Gastroesophageal sphincter (tissue), 4 donors: ENCODE results near the gene SIDT1. TPM values are rescaled to one million over a fixed set of nuclear protein-coding genes. Genes with fewer than 3 reads are reported as not detected.

Experiments
- ATAC-seq: fragments of 150-250 bp; one replicate; pipeline ENCODE4 v1.9.1; 2016; ENCODE audit warnings: mild to moderate bottlenecking, moderate library complexity
- H3K27ac ChIP-seq, 4 donors: fragments of 200-600 bp; sonication (generic) in 3 of 4; 1 replicate in 3 of 4; 2 replicates in 1 of 4; pipeline ENCODE4 v1.5.1; 2016 to 2019
- H3K27me3 ChIP-seq: fragments of 200-600 bp; sonication (generic); one replicate; pipeline ENCODE4 v1.5.1; 2019
- H3K36me3 ChIP-seq, 2 donors: fragments of 200-600 bp; sonication (generic); one replicate each; pipeline ENCODE4 v1.5.1; 2019; ENCODE audit warnings: control low read depth in 1 of 2
- H3K4me1 ChIP-seq, 3 donors: fragments of 200-600 bp; sonication (generic); 1 replicate in 2 of 3; 2 replicates in 1 of 3; pipeline ENCODE4 v1.5.1; 2016 to 2019; ENCODE audit warnings: control low read depth in 2 of 3
- H3K4me3 ChIP-seq, 2 donors: fragments of 200-600 bp; sonication (generic); one replicate each; pipeline ENCODE4 v1.5.1; 2019; ENCODE audit warnings: mild to moderate bottlenecking in 1 of 2, moderate library complexity in 1 of 2
- H3K9me3 ChIP-seq, 3 donors: fragments of 200-600 bp; sonication (generic); one replicate each; pipeline ENCODE4 v1.5.1; 2017 to 2019; ENCODE audit warnings: control low read depth in 2 of 3
- EP300 ChIP-seq: sonication (generic); formaldehyde crosslinking; IDR thresholded peaks from one replicate; pipeline ENCODE4 v1.6.1; 2017; ENCODE audit warnings: antibody characterized with exemption, mild to moderate bottlenecking
- POLR2A ChIP-seq, 2 donors: fragments of 450-650 bp; IDR thresholded peaks; one replicate each; pipeline ENCODE4 v1.6.1; 2017; ENCODE audit warnings: antibody characterized with exemption in 2 of 2, mild to moderate bottlenecking in 2 of 2, moderate library complexity in 1 of 2
- POLR2AphosphoS5 ChIP-seq: sonication (generic); formaldehyde crosslinking; IDR thresholded peaks from one replicate; pipeline ENCODE4 v1.6.1; 2017; ENCODE audit warnings: antibody characterized with exemption
- WGBS, 2 donors: methylation state at CpG; one replicate each; pipeline ENCODE4 v1.1.5; 2018; ENCODE audit warnings: low coverage in 1 of 2; 5-methylcytosine and 5-hydroxymethylcytosine counted together
- total RNA-seq, 4 donors: library from RNA; depleted of rRNA; stranded (reverse); fragments of >200 nt; gene quantifications; one replicate each; pipeline ENCODE4 v1.1.0, GENCODE V29; 2016
- TF ChIP-seq, protein P1 (sequence below), 4 experiments: fragments of 200-600 bp in 2 of 4; fragments of 450-650 bp in 2 of 4; sonication (generic) in 1 of 4; IDR thresholded peaks; one replicate each; pipeline ENCODE4 v1.5.1; 2017 to 2019; ENCODE audit warnings: antibody characterized with exemption in 4 of 4, mild to moderate bottlenecking in 2 of 4, moderate library complexity in 2 of 4

Gene SIDT1
- total RNA-seq, 4 donors from 2014 or later = 0.15 to 0.99 (median 0.86) TPM

DNA sequence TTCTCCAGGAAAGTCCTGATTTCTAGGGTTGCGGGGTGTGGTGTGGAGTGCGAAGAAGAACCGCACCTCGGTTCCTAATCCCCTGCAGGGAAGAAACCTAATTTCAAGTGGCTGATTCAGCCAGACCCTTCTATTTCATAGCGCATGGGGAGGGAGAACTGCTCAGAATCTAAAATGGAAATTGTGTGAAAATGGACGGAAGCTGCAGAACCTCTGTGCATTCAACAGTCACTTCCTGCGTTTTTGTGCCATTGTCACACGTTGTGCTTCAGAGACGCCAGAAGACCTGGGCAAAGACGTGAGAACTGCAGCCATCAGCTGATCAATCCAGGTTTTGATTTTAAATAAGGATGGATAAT lies 1.2 kb downstream of the SIDT1 start:
- Histone ChIP-seq H3K36me3 (no peaks in the 10 kb centered on the region), H3K27me3 (peaks cover 34% of the 10 kb centered on the region), H3K9me3 (no peaks in the 10 kb centered on the region), H3K4me1 (peaks cover 2 to 18% (median 3%) of the 10 kb centered on the region in 3 donors), H3K4me3 (peak overlapping the region; percentile 41 to 60), H3K27ac (no peak overlapping the region)
- no peak for ATAC-seq
- WGBS, 2 donors = 35 to 37% methylated on average over 5 of the region's 10 CpGs
- no peak for TF ChIP-seq EP300
- TF ChIP-seq, protein P1, sequence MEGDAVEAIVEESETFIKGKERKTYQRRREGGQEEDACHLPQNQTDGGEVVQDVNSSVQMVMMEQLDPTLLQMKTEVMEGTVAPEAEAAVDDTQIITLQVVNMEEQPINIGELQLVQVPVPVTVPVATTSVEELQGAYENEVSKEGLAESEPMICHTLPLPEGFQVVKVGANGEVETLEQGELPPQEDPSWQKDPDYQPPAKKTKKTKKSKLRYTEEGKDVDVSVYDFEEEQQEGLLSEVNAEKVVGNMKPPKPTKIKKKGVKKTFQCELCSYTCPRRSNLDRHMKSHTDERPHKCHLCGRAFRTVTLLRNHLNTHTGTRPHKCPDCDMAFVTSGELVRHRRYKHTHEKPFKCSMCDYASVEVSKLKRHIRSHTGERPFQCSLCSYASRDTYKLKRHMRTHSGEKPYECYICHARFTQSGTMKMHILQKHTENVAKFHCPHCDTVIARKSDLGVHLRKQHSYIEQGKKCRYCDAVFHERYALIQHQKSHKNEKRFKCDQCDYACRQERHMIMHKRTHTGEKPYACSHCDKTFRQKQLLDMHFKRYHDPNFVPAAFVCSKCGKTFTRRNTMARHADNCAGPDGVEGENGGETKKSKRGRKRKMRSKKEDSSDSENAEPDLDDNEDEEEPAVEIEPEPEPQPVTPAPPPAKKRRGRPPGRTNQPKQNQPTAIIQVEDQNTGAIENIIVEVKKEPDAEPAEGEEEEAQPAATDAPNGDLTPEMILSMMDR (IDR thresholded peaks at IDR 0.05) = no peak
- TF ChIP-seq POLR2AphosphoS5 = no peak
- TF ChIP-seq POLR2A (IDR thresholded peaks at IDR 0.05) = no peak

DNA sequence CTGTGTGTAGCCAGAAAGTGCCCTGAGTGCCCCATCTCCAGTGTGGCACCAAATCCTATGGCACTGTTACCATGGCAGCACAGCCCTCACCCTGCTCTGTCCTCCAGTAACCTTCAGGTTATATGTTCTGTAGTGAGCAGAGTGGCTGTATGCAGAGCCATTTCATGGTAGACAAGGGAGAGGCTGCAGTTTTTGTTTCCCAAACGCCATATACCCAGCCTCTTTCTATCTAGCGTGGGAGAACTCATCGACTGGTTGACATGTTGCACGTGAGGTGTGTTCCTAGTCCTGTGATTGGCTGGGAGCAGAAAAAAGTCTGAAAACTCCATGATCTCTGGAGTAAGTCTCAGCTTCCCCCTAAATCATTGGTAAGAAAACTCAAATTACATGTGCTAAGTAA lies 2.0 kb downstream of the SIDT1 start:
- no peaks in the 10 kb centered on the region for H3K36me3 ChIP-seq
- H3K4me3 ChIP-seq = no peak overlapping the region
- no peak overlapping the region for H3K27ac ChIP-seq
- no peak for ATAC-seq
- TF ChIP-seq EP300 (no peak), POLR2A (IDR thresholded peaks at IDR 0.05) (no peak), POLR2AphosphoS5 (no peak)
- TF ChIP-seq, protein P1 (IDR thresholded peaks at IDR 0.05) = no peak
- 63 to 79% methylated on average over 4 of the region's 4 CpGs for WGBS, 2 donors
- peaks cover 34% of the 10 kb centered on the region for H3K27me3 ChIP-seq
- H3K9me3 ChIP-seq = no peaks in the 10 kb centered on the region
- peaks cover 2 to 18% (median 3%) of the 10 kb centered on the region in 3 donors for H3K4me1 ChIP-seq

DNA sequence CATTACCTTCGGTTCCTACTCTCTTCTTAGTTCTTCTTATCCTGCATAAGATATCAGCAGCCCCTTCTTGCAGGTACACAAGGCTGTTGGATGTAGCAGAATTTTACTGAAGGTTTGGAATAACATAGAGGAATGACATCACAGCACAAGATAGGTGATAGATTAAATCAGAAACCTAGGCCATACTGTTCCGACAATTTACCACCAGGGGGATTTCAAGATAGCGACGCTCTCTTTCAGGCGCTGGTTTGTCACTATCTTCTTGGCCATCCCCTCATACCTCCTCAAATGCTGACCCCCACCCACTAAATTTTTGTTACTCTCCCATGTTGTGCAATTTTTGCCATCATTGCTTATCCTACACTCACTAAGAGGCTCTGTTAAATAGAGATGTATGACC lies 3.5 kb downstream of the SIDT1 start:
- Histone ChIP-seq H3K4me1 (peaks cover 2 to 18% (median 3%) of the 10 kb centered on the region in 3 donors), H3K27me3 (peaks cover 34% of the 10 kb centered on the region), H3K4me3 (no peak overlapping the region), H3K9me3 (no peaks in the 10 kb centered on the region), H3K36me3 (no peaks in the 10 kb centered on the region), H3K27ac (no peak overlapping the region)
- WGBS, 2 donors = 63 to 69% methylated on average over 4 to 5 of the region's 5 CpGs
- no peak for ATAC-seq
- TF ChIP-seq, protein P1 (IDR thresholded peaks at IDR 0.05) = no peak

DNA sequence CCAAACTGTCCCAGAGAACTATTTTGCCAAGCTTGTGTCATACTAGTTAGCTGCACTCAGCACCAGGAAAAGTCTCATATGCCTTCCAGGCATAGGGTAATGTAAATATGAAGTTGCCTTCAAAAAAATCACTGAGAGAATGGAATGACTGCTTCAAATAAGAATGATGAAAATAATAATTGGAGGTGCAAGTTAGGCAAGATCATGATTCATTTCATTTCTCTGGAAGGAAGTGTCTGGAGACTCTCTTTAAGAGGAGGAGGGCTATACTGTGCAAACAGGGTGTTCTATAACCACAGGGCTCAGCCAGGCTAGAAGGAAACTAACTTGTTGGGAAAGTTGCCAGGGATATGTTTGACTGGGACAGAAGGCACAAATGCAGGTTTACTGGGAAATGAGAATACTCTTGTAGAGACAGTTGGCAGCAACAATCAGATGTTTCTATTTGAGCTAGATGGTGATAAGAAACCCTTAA lies 4.3 kb downstream of the SIDT1 start:
- Histone ChIP-seq H3K4me3 (no peak overlapping the region), H3K9me3 (peaks cover 0 to 4% (median 0%) of the 10 kb centered on the region in 3 donors), H3K4me1 (peaks cover 2 to 18% (median 3%) of the 10 kb centered on the region in 3 donors), H3K27ac (no peak overlapping the region), H3K27me3 (peaks cover 34% of the 10 kb centered on the region), H3K36me3 (no peaks in the 10 kb centered on the region)
- TF ChIP-seq, protein P1 (IDR thresholded peaks at IDR 0.05) = no peak
- TF ChIP-seq POLR2AphosphoS5 (no peak), POLR2A (IDR thresholded peaks at IDR 0.05) (no peak), EP300 (no peak)
- no peak for ATAC-seq

DNA sequence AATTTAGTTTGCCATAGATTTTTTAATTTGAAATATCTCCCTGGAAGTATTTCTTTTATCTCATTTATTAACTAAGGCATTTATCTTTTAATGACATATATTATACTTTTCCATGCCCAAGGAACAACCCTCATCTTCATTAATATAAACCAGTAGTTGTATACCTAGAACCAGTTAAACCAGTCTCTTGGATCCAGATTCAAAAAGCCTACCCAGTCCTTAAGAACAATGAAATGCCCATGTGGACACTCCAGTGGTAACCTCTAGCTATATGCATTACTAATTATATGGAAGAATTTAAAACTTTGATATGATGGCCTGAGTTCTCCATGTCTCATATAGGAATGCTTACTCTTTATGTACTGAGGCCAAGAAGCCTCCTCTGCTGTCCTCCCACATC lies 4.8 kb downstream of the SIDT1 start:
- Histone ChIP-seq H3K4me1 (peaks cover under 1 to 15% (median 3%) of the 10 kb centered on the region in 3 donors), H3K36me3 (no peaks in the 10 kb centered on the region), H3K27me3 (peaks cover 34% of the 10 kb centered on the region), H3K4me3 (no peak overlapping the region), H3K9me3 (peaks cover 0 to 8% (median 0%) of the 10 kb centered on the region in 3 donors), H3K27ac (no peak overlapping the region)
- no peak for TF ChIP-seq POLR2A (IDR thresholded peaks at IDR 0.05)
- TF ChIP-seq POLR2AphosphoS5 = no peak
- no peak for ATAC-seq
